ENCODE results near the gene DOCK2.

GRCh38 chr5:169904059-169904458 lies 267.0 kb downstream of the DOCK2 start:
- TF ChIP-seq CTCF (IDR thresholded peaks at IDR 0.05; ENCODE audit: low read depth, low read length, poor library complexity, severe bottlenecking) (no peak), EZH2phosphoT487 (IDR thresholded peaks at IDR 0.05; ENCODE audit: borderline replicate concordance, low read length) (no peak)

Measured in DOHH2 (cell line).